Measurements from ENCODE around the gene NUCKS1.

DNA sequence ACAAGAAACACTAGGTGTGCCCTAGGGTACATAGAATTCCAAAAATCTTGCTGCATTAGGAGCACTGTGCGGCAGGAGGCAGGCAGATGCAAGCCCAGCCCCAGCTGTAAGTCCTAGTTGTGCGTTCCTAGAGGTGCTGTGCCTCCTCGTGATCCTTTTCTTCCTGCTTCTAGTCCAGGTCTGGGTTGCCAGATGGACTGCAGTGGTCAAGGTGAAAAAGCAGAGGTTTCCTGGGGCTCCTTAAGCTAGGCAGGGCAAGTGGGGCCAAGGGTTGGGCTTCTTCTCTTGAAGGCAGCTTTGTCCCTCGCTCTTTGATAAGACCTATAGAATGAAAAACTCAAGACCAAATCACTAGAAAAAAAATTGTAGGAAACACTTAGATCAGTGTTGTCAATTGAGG lies 48.1 kb downstream of the NUCKS1 start:
- TF ChIP-seq EZH2phosphoT487 (IDR thresholded peaks at IDR 0.05; ENCODE audit: insufficient read depth, low read depth) (no peak), EZH2 (IDR thresholded peaks at IDR 0.05; ENCODE audit: insufficient read depth, poor library complexity, severe bottlenecking) (no peak)
